ENCODE data around the gene RASA3.

- TF ChIP-seq CTCF (IDR thresholded peaks at IDR 0.05; ENCODE audit: borderline replicate concordance, extremely low read depth, low read length, poor library complexity, severe bottlenecking) (no peak), EZH2 (IDR thresholded peaks at IDR 0.05; ENCODE audit: borderline replicate concordance, low read depth, low read length, severe bottlenecking) (no peak)
Measured at GRCh38 chr13:113960276-113960948, 172.0 kb downstream of the RASA3 start.

Data from DND-41 (cell line).